SU-DHL-6 (cell line): ENCODE data around the gene CEP295NL.

ENCODE experiments used
- H2AFZ ChIP-seq: fragments of 200-600 bp; sonication (generic); 2 replicates; pipeline ENCODE4 v1.6.1; 2014; ENCODE audit warnings: low read depth, mild to moderate bottlenecking, moderate library complexity, mixed read lengths, antibody characterized with exemption, low read length; ENCODE audit not compliant: severe bottlenecking
- H3F3A ChIP-seq: fragments of 200-600 bp; shearing (Covaris generic); 2 replicates; pipeline ENCODE4 v1.6.0; 2016; ENCODE audit warnings: antibody characterized with exemption, mild to moderate bottlenecking; ENCODE audit not compliant: insufficient read depth
- H3K27ac ChIP-seq: fragments of 200-600 bp; sonication (generic); 2 replicates; pipeline ENCODE4 v1.5.1; 2016; ENCODE audit warnings: low read depth, mild to moderate bottlenecking, low read length, moderate library complexity, mixed read lengths
- H3K27me3 ChIP-seq: fragments of 200-600 bp; sonication (generic), shearing (Covaris generic); 2 replicates; pipeline ENCODE4 v1.6.0; 2014; ENCODE audit warnings: mild to moderate bottlenecking, low read length
- H3K36me3 ChIP-seq: fragments of 200-600 bp; sonication (generic); 2 replicates; pipeline ENCODE4 v1.6.1; 2014; ENCODE audit warnings: mild to moderate bottlenecking, low read length, mixed read lengths
- H3K4me2 ChIP-seq: fragments of 300-600, 200-600 bp; shearing (Covaris generic), sonication (generic); 2 replicates; pipeline ENCODE4 v1.6.0; 2014; ENCODE audit warnings: low read length, low read depth, mild to moderate bottlenecking; ENCODE audit not compliant: poor library complexity, severe bottlenecking
- H3K4me3 ChIP-seq: fragments of 200-600 bp; sonication (generic); 2 replicates; pipeline ENCODE4 v1.5.1; 2014; ENCODE audit warnings: antibody characterized with exemption, low read length, mild to moderate bottlenecking, mixed read lengths; ENCODE audit not compliant: insufficient read depth, poor library complexity, severe bottlenecking
- H3K79me2 ChIP-seq: fragments of 200-600 bp; sonication (generic); 2 replicates; pipeline ENCODE4 v1.6.1; 2014; ENCODE audit warnings: mild to moderate bottlenecking, low read length, moderate library complexity; ENCODE audit not compliant: insufficient read depth
- H3K9ac ChIP-seq: fragments of 200-600 bp; sonication (generic); 2 replicates; pipeline ENCODE4 v1.7.0; 2014; ENCODE audit warnings: mild to moderate bottlenecking, low read length
- H3K9me2 ChIP-seq: fragments of 200-600 bp; sonication (generic); replicated peaks from 2 replicates; pipeline ENCODE4 v1.6.1; 2014; ENCODE audit warnings: low read length; ENCODE audit not compliant: insufficient read depth
- H3K9me3 ChIP-seq: fragments of 200-600 bp; sonication (generic); 2 replicates; pipeline ENCODE4 v1.6.1; 2014; ENCODE audit warnings: low read length, mixed read lengths; ENCODE audit not compliant: insufficient read depth
- H4K20me1 ChIP-seq: fragments of 200-600 bp; sonication (generic); 2 replicates; pipeline ENCODE4 v1.6.1; 2014; ENCODE audit warnings: low read depth, mild to moderate bottlenecking, antibody characterized with exemption, low read length, moderate library complexity, mixed read lengths
- EZH2phosphoT487 ChIP-seq: fragments of 200-600 bp; sonication (generic), shearing (Covaris generic); conservative IDR thresholded peaks from 2 replicates; pipeline ENCODE4 v1.6.1; 2018; ENCODE audit warnings: mild to moderate bottlenecking, antibody characterized with exemption, low read length, moderate library complexity, mixed read lengths
- TF ChIP-seq, protein P1 (sequence below): fragments of 200-600 bp; sonication (generic); IDR thresholded peaks from one replicate; pipeline ENCODE4 v1.5.1; 2017; ENCODE audit warnings: antibody characterized with exemption, mild to moderate bottlenecking, low read length, moderate library complexity; ENCODE audit not compliant: insufficient read depth, poor library complexity, severe bottlenecking

CEP295NL gene

DNA sequence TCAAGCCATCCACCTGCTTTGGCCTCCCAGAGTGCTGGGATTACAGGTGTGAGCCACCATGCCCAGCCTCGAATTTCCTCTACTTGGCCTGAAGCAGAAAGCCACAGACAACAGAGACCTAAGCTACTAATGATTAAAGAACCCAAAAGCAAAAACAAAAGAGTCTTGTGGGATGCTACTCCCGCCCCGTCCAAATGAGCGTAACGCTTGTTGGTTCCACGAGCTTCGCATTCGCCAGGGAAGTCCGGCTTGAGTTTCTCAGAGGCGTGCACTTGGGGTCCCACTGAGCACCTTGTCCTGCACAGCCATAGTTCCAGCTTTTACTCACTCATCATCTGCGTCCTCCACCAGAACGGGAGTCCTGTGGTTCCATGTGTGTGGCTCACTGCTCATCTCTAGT, 16.0 kb downstream of the CEP295NL start:
- H3K27me3 ChIP-seq = no peaks in the 10 kb centered on the region
- no peak overlapping the region for H3K4me2 ChIP-seq
- H2AFZ ChIP-seq = no peak overlapping the region
- no peaks in the 10 kb centered on the region for H3K9me2 ChIP-seq
- no peaks in the 10 kb centered on the region for H3K9me3 ChIP-seq
- H3K27ac ChIP-seq = no peak overlapping the region
- H3K9ac ChIP-seq = no peak overlapping the region
- no peaks in the 10 kb centered on the region for H3K79me2 ChIP-seq
- no peak overlapping the region for H3K4me3 ChIP-seq
- no peaks in the 10 kb centered on the region for H3F3A ChIP-seq
- TF ChIP-seq EZH2phosphoT487 = no peak
- TF ChIP-seq, protein P1, sequence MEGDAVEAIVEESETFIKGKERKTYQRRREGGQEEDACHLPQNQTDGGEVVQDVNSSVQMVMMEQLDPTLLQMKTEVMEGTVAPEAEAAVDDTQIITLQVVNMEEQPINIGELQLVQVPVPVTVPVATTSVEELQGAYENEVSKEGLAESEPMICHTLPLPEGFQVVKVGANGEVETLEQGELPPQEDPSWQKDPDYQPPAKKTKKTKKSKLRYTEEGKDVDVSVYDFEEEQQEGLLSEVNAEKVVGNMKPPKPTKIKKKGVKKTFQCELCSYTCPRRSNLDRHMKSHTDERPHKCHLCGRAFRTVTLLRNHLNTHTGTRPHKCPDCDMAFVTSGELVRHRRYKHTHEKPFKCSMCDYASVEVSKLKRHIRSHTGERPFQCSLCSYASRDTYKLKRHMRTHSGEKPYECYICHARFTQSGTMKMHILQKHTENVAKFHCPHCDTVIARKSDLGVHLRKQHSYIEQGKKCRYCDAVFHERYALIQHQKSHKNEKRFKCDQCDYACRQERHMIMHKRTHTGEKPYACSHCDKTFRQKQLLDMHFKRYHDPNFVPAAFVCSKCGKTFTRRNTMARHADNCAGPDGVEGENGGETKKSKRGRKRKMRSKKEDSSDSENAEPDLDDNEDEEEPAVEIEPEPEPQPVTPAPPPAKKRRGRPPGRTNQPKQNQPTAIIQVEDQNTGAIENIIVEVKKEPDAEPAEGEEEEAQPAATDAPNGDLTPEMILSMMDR = no peak
- H3K36me3 ChIP-seq = no peaks in the 10 kb centered on the region
- H4K20me1 ChIP-seq = no peaks in the 10 kb centered on the region

GRCh38 chr17:78885956-78886355, 17.0 kb downstream of the CEP295NL start:
- Histone ChIP-seq H4K20me1 (no peaks in the 10 kb centered on the region), H3K4me3 (no peak overlapping the region), H3K4me2 (no peak overlapping the region), H3K36me3 (no peaks in the 10 kb centered on the region), H3K9me2 (no peaks in the 10 kb centered on the region), H3K79me2 (no peaks in the 10 kb centered on the region), H3K27me3 (no peaks in the 10 kb centered on the region), H3K9me3 (no peaks in the 10 kb centered on the region), H3K9ac (no peak overlapping the region), H2AFZ (no peak overlapping the region), H3K27ac (no peak overlapping the region), H3F3A (no peaks in the 10 kb centered on the region)
- no peak for TF ChIP-seq EZH2phosphoT487
- TF ChIP-seq, protein P1 = no peak

DNA sequence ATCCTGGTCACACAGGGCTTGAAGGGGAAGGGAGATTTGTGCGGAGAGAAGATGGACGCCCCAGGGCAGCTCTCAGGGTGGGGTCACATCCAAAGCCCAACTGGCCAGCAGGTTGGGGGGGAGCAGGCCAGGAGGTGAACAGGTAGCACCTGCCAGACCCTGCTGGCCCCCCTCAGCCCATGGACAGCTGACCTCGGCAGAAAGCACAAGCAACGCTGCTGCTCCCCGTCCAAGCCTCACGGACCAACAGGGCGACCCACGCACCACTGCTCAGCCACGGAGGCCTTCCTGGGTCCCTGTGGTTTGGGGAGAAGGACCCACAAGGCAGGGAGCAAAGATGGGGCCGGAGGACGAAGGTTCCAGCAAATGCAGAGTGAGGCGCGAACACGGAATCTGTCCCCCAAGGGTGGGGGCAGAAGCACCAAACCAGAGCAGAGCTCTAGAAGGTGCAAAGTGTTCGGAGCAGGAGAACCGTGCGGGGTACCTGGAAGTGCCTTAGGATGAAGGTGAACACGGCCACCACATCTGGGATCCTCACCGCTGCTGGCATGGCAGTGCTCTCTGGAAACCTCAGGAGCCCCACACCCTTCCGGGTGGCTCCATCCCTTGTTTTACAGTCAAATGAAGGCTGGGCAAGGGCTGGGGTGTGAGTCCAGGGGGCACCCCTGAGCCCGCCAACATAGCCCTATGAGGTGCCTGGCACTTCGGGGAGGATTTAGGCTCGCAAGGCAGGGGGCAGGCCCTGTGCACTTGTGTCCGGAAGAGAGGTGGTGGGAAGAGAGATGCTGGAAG, 17.9 kb downstream of the CEP295NL start:
- H3K9me3 ChIP-seq = no peaks in the 10 kb centered on the region
- no peaks in the 10 kb centered on the region for H3K36me3 ChIP-seq
- no peaks in the 10 kb centered on the region for H3K79me2 ChIP-seq
- H3K27me3 ChIP-seq = no peaks in the 10 kb centered on the region
- no peaks in the 10 kb centered on the region for H4K20me1 ChIP-seq
- no peaks in the 10 kb centered on the region for H3F3A ChIP-seq
- H2AFZ ChIP-seq = no peak overlapping the region
- H3K4me3 ChIP-seq = no peak overlapping the region
- no peak overlapping the region for H3K4me2 ChIP-seq
- TF ChIP-seq, protein P1 = no peak
- TF ChIP-seq EZH2phosphoT487 = no peak
- H3K27ac ChIP-seq = no peak overlapping the region
- H3K9ac ChIP-seq = no peak overlapping the region
- H3K9me2 ChIP-seq = no peaks in the 10 kb centered on the region
